Astrocyte (in vitro differentiated cells and primary cell): ENCODE measurements around the gene DDX6. TPM values are rescaled to one million over a fixed set of nuclear protein-coding genes. Genes with fewer than 3 reads are reported as not detected.
"Not testable (repeated sequence)": the region's sequence is repeated elsewhere in the genome, so short reads cannot be mapped to it uniquely, and the experiment has no call there.

Experiments
- DNase-seq: peaks from one replicate; pipeline ENCODE4 v3.0.0-alpha.2; 2010; ENCODE audit warnings: low read depth
- FAIRE-seq: peaks from 2 replicates; lab custom pipeline; 2011; peaks lifted over from hg19 to GRCh38; lab: Jason Lieb, UNC
- H2AFZ ChIP-seq: 2 replicates; pipeline ENCODE4 v1.6.0; 2012; ENCODE audit warnings: low read depth, low read length, inconsistent platforms
- H3K27ac ChIP-seq: 2 replicates; pipeline ENCODE4 v1.5.1; 2011; ENCODE audit warnings: low read depth, low read length, inconsistent platforms
- H3K27me3 ChIP-seq: 2 replicates; pipeline ENCODE4 v1.6.0; 2011; ENCODE audit warnings: low read length, inconsistent platforms; ENCODE audit not compliant: insufficient read depth
- H3K36me3 ChIP-seq: 2 replicates; pipeline ENCODE4 v1.5.1; 2011; ENCODE audit warnings: low read length, inconsistent platforms; ENCODE audit not compliant: insufficient read depth
- H3K4me1 ChIP-seq: 2 replicates; pipeline ENCODE4 v1.5.1; 2011; ENCODE audit warnings: low read length, inconsistent platforms; ENCODE audit not compliant: insufficient read depth
- H3K4me2 ChIP-seq: 2 replicates; pipeline ENCODE4 v1.6.0; 2012; ENCODE audit warnings: low read length, inconsistent platforms
- H3K4me3 ChIP-seq: 2 replicates; pipeline ENCODE4 v1.5.1; 2011; ENCODE audit warnings: low read depth, mild to moderate bottlenecking, low read length, inconsistent platforms; ENCODE audit not compliant: insufficient read depth
- H3K79me2 ChIP-seq: 2 replicates; pipeline ENCODE4 v1.6.0; 2012; ENCODE audit warnings: mild to moderate bottlenecking, low read length, inconsistent platforms; ENCODE audit not compliant: insufficient read depth
- H3K9ac ChIP-seq: 2 replicates; pipeline ENCODE4 v1.6.0; 2012; ENCODE audit warnings: mild to moderate bottlenecking, low read length, inconsistent platforms
- H3K9me3 ChIP-seq: 2 replicates; pipeline ENCODE4 v1.5.1; 2012; ENCODE audit warnings: low read depth, mild to moderate bottlenecking, low read length, inconsistent platforms; ENCODE audit not compliant: insufficient read depth
- H4K20me1 ChIP-seq: 2 replicates; pipeline ENCODE4 v1.6.0; 2012; ENCODE audit warnings: low read length, inconsistent platforms; ENCODE audit not compliant: insufficient read depth
- H3K27ac Mint-ChIP-seq: one replicate; pipeline ENCODE4 v1.8.0; 2021; ENCODE audit warnings: mild to moderate bottlenecking, mixed read lengths; ENCODE audit not compliant: unreplicated experiment
- H3K27me3 Mint-ChIP-seq: one replicate; pipeline ENCODE4 v1.8.0; 2021; ENCODE audit warnings: low read depth, mixed read lengths; ENCODE audit not compliant: unreplicated experiment
- H3K36me3 Mint-ChIP-seq: one replicate; pipeline ENCODE4 v1.8.0; 2021; ENCODE audit warnings: low read depth, mixed read lengths; ENCODE audit not compliant: unreplicated experiment
- H3K4me1 Mint-ChIP-seq: one replicate; pipeline ENCODE4 v1.8.0; 2021; ENCODE audit warnings: low read depth, mixed read lengths; ENCODE audit not compliant: unreplicated experiment
- H3K4me3 Mint-ChIP-seq: one replicate; pipeline ENCODE4 v1.8.0; 2021; ENCODE audit warnings: mild to moderate bottlenecking, moderate library complexity, mixed read lengths; ENCODE audit not compliant: unreplicated experiment
- H3K9me3 Mint-ChIP-seq: one replicate; pipeline ENCODE4 v1.8.0; 2021; ENCODE audit warnings: mild to moderate bottlenecking, mixed read lengths; ENCODE audit not compliant: unreplicated experiment
- EZH2 ChIP-seq: IDR thresholded peaks from 2 replicates; pipeline ENCODE4 v1.6.1; 2012; ENCODE audit warnings: mild to moderate bottlenecking, low read length, inconsistent platforms; ENCODE audit not compliant: insufficient read depth
- total RNA-seq: library from RNA; stranded (reverse); gene quantifications from 2 replicates; pipeline ENCODE4 v1.2.1, GENCODE V29; 2021
- TF ChIP-seq, protein P1 (sequence below): IDR thresholded peaks from 2 replicates; pipeline ENCODE4 v1.5.1; 2011; ENCODE audit warnings: low read depth, mild to moderate bottlenecking, inconsistent platforms, low read length, moderate library complexity; ENCODE audit not compliant: insufficient read depth

The DDX6 gene
- total RNA-seq, 1 donor from 2014 or later: 196 TPM

- no peak overlapping the region for H2AFZ ChIP-seq
- H3K36me3 Mint-ChIP-seq: peaks cover 2% of the 10 kb centered on the region
- DNase-seq (no peak), FAIRE-seq (no peak)
- peaks cover 3% of the 10 kb centered on the region for H3K4me1 ChIP-seq
- H3K4me1 Mint-ChIP-seq: peaks cover 8% of the 10 kb centered on the region
- H3K9ac ChIP-seq: no peak overlapping the region
- H3K27ac Mint-ChIP-seq: no peak overlapping the region
- H3K27ac ChIP-seq: no peak overlapping the region
- H3K79me2 ChIP-seq: peaks cover 100% of the 10 kb centered on the region
- H3K36me3 ChIP-seq: peaks cover 37% of the 10 kb centered on the region
- no peaks in the 10 kb centered on the region for H3K9me3 ChIP-seq
- no peaks in the 10 kb centered on the region for H3K27me3 Mint-ChIP-seq
- no peak overlapping the region for H3K4me2 ChIP-seq
- TF ChIP-seq, protein P1, sequence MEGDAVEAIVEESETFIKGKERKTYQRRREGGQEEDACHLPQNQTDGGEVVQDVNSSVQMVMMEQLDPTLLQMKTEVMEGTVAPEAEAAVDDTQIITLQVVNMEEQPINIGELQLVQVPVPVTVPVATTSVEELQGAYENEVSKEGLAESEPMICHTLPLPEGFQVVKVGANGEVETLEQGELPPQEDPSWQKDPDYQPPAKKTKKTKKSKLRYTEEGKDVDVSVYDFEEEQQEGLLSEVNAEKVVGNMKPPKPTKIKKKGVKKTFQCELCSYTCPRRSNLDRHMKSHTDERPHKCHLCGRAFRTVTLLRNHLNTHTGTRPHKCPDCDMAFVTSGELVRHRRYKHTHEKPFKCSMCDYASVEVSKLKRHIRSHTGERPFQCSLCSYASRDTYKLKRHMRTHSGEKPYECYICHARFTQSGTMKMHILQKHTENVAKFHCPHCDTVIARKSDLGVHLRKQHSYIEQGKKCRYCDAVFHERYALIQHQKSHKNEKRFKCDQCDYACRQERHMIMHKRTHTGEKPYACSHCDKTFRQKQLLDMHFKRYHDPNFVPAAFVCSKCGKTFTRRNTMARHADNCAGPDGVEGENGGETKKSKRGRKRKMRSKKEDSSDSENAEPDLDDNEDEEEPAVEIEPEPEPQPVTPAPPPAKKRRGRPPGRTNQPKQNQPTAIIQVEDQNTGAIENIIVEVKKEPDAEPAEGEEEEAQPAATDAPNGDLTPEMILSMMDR: no peak
- no peak for TF ChIP-seq EZH2
- no peaks in the 10 kb centered on the region for H3K27me3 ChIP-seq
- H4K20me1 ChIP-seq: peaks cover 98% of the 10 kb centered on the region
- no peak overlapping the region for H3K4me3 Mint-ChIP-seq
- H3K9me3 Mint-ChIP-seq: no peaks in the 10 kb centered on the region
- H3K4me3 ChIP-seq: no peak overlapping the region
Measured at GRCh38 chr11:118783724-118784495, 7.1 kb downstream of the DDX6 start.

GRCh38 chr11:118783324-118783723, 7.6 kb downstream of the DDX6 start:
- H3K4me1 Mint-ChIP-seq, H3K27ac Mint-ChIP-seq, H3K4me3 ChIP-seq, H3K27me3 ChIP-seq, H3K9me3 Mint-ChIP-seq, H3K36me3 Mint-ChIP-seq, H3K27me3 Mint-ChIP-seq, H3K4me2 ChIP-seq, H3K4me3 Mint-ChIP-seq, DNase-seq, H3K4me1 ChIP-seq, H2AFZ ChIP-seq, FAIRE-seq, H3K9me3 ChIP-seq, H3K9ac ChIP-seq, H3K27ac ChIP-seq: not testable (repeated sequence)
- Histone ChIP-seq H3K36me3 (peaks cover 43% of the 10 kb centered on the region), H3K79me2 (peaks cover 100% of the 10 kb centered on the region), H4K20me1 (peaks cover 98% of the 10 kb centered on the region)

DNA sequence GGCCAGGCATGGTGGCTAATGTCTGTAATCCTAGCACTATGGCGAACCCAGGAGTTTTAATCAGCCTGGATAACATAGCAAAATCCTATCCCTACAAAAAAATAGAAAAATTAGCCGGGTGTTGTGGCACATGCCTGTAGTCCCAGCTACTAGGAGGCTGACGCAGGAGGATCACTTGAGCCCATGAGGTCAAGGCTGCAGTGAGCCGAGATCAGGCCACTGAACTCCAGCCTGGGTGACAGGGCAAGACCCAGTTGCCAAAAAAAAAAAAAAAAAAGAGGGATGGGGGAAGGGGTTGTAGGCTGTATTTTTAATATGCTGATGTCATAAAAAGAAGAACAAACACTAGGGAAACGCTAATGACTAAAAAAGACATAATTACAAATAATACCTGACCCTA, 12.1 kb downstream of the DDX6 start:
- peaks cover 6% of the 10 kb centered on the region for H3K36me3 Mint-ChIP-seq
- H3K9me3 Mint-ChIP-seq: no peaks in the 10 kb centered on the region
- H3K4me1 Mint-ChIP-seq: peaks cover 4% of the 10 kb centered on the region
- Histone ChIP-seq H3K27ac (no peak overlapping the region), H2AFZ (no peak overlapping the region), H3K27me3 (no peaks in the 10 kb centered on the region), H3K36me3 (peaks cover 64% of the 10 kb centered on the region), H3K9ac (no peak overlapping the region), H3K4me1 (no peaks in the 10 kb centered on the region), H3K9me3 (no peaks in the 10 kb centered on the region), H3K4me3 (no peak overlapping the region), H3K4me2 (no peak overlapping the region), H4K20me1 (peaks cover 98% of the 10 kb centered on the region), H3K79me2 (peaks cover 100% of the 10 kb centered on the region)
- TF ChIP-seq EZH2: no peak
- TF ChIP-seq, protein P1: no peak
- H3K27ac Mint-ChIP-seq: no peak overlapping the region
- FAIRE-seq: no peak
- no peaks in the 10 kb centered on the region for H3K27me3 Mint-ChIP-seq
- no peak overlapping the region for H3K4me3 Mint-ChIP-seq
- DNase-seq: no peak
